Activated CD4-positive, alpha-beta T cell treated with anti-CD3 and anti-CD28 coated beads, Interleukin-2, amount 50 U/mL, for 4 hours (primary cell): ENCODE data around the gene CTU1.

Experiments used
- DNase-seq, 2 experiments: peaks; one replicate each; pipeline ENCODE4 v3.0.0-alpha.2; 2020

Gene CTU1

DNA sequence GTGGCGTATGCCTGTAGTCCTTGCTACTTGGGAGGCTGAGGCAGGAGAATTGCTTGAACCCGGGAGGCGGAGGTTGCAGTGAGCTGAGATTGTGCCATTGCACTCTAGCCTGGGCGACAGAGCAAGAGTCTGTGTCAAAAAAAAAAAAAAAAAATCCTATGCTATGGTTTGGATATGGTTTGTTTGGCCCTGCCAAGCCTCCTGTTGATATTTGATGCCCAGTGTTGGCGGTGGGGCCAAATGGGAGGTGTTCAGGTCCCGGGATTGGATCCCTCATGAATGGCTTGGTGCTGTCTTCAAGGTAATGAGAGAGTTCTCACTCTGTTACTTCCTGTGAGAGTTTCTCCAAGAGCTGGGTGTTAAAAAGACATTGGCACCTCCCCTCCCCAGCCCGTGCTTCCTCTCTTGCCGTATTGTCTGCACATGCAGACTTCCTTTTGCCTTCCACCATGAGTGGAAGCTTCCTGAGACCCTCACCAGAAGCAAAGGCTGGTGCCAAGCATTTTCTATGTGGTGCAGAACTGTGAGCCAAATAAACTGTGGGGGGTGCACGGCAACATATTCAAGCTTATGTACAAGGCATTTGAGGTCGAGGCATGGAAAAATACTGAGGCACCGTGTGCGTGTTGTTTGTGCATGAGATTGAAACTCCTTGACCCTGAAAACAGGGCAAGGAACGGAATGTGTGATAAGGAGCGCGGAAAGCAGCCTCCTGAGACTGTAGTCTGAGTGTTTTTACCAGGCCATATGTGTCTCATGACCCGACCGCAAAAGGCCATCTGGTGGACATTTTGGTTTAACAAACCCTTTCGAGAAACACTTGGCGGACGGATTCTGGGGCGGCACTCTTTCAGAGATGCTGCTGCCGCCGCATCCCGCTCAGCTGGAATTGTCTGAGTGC is 23.8 kb upstream of the CTU1 start:
- no peak for DNase-seq

DNA sequence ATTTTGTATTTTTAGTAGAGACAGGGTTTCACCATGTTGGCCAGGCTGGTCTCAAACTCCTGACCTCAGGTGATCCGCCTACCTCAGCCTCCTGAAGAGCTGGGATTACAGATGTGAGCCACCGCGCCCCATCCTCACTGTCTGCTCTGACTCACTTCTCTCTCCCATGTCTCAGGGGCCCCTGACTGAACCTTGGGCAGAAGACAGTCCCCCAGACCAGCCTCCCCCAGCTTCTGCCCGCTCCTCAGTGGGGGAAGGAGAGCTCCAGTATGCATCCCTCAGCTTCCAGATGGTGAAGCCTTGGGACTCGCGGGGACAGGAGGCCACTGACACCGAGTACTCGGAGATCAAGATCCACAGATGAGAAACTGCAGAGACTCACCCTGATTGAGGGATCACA is 21.5 kb upstream of the CTU1 start:
- DNase-seq = no peak

DNA sequence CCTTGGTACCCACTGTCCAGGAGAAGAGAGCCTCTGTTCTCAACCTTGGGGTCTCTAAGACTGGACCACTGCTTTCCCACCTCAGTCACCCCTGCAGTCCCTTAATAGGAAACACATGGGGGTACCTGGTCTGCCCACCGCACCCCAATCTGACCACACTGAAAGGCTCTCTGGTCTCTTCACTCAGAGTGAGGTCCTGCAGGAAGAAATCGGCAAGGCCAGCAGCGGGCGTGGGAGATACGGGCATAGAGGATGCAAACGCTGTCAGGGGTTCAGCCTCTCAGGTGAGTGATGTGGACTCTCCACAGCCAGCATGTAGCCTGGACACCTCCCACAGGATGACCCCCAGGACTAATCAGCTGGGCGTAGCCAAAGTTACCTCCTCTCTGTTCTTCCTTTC is 20.0 kb upstream of the CTU1 start:
- no peak for DNase-seq

DNA sequence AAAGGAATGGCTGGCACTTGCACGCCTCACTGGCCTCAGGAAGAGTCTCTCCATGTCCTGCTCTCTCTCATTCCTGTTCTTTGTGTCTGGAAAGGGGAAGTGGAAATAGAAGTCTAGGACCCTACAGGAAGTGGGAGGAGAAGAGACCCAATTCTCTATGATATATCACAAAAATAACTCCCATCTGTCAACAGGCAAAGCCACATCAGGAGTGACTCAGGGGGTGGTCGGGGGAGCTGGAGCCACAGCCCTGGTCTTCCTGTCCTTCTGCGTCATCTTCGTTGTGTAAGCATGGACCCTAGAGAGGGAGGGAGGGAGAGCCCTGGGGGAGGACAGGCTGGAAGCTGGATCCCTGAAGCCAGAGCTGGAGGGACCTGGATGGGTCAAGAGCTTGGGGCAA is 19.5 kb upstream of the CTU1 start:
- DNase-seq = no peak

DNA sequence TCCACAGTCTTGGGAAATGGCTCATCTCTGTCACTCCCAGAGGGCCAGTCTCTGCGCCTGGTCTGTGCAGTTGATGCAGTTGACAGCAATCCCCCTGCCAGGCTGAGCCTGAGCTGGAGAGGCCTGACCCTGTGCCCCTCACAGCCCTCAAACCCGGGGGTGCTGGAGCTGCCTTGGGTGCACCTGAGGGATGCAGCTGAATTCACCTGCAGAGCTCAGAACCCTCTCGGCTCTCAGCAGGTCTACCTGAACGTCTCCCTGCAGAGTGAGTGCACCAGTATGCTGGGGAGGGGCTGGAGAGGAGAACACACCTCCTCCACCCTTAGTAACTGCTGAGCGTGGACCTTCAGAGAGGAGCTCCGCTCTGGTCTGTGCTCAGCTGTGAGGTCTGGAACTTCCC is 18.8 kb upstream of the CTU1 start:
- no peak for DNase-seq

DNA sequence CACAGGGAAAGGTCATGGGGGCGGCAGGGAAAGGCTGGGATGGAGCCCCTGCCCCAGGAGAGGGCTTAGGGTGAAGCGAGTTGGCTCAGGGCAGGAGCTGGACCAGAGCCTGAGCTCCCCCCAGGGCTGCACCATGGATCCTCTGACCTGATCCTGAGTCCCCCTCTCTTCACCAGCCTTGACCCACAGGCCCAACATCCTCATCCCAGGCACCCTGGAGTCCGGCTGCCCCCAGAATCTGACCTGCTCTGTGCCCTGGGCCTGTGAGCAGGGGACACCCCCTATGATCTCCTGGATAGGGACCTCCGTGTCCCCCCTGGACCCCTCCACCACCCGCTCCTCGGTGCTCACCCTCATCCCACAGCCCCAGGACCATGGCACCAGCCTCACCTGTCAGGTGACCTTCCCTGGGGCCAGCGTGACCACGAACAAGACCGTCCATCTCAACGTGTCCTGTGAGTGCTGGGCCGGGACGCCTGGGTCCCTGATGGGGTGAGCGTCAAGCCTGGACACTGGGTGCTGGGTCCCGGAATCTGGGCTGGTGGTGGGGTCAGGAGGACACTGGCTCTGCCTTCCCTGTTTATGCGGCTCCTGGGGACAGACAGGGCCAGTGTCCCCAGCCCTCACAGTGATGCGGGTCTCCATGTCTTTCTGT is 17.3 kb upstream of the CTU1 start:
- no peak for DNase-seq

DNA sequence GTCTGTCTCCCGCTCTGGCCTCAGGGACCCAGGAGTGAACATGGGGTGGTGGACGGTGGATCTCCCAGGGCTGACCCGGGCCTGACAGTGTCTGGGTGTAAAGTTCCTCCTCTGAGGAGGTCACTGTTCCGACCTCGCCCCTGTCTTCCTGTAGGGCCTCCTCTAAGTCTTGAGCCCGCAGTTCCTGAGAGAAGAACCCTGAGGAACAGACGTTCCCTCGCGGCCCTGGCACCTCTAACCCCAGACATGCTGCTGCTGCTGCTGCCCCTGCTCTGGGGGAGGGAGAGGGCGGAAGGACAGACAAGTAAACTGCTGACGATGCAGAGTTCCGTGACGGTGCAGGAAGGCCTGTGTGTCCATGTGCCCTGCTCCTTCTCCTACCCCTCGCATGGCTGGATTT is 16.5 kb upstream of the CTU1 start, which contains the start of gene SIGLEC9:
Gene SIGLEC9 (plus strand): TSS at position 178 of the 400 bp plus-strand sequence. CDS start 69 bp downstream, at position 247.
- no peak for DNase-seq

DNA sequence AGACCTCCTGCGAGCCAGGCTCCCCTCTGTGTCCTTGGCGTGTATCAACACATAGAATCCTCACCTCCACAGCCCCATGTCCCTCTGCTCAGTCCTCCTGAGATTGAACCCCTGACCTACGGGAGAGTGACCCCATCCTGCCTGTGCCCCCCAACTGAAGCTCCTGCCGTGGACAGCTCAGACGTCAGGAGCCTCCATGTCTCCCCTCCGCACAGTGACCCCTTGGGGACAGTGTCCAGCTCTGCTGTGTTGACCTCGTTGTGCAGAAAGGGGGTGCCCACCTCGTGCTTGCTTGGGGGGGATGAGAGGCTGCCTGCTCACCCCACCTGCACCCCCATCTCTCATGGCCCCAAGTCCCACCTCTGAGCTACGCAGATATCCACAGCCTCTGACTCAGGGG is 16.0 kb upstream of the CTU1 start:
- DNase-seq = no peak

DNA sequence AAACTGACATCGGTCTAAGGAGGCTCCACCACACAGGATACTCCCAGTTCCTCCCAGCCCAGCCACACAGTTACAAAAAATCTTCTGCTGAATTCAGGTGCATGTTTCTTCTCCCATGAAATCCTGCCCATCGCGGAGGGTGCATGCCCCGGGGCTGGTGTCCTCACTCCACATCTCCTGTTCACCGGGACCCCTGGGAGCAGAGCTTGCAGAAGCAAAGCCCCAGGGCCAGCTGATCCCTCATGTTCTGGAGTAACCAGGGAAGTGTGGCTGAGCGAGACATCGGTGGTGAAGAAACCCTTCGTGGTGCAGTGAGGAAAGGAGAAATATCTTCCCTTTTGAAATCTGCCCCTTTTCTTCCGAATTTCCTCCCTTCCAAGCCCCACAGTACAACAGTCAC is 15.6 kb upstream of the CTU1 start:
- DNase-seq = no peak

DNA sequence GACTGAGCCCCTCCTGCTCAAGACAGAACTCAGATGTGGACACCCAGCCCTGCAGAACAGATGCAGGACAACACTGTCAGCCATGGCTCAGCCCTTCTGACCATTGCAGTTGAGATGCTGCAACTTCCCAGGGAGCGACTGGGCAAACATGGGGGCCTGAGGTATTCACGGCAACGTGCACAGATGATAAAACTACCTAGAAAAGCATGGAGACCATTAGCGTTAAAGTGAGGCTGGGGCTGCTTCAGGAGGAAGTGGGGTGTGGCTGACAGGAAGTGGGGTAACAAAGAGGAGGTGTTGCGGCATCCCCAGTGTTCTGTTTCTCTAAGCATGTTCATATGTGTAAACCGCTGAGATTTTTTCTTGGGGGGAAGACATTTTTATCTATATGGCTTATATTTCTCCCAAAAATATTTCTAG is 15.2 kb upstream of the CTU1 start:
- DNase-seq = peak in 1 of 2 experiments; percentile 22

DNA sequence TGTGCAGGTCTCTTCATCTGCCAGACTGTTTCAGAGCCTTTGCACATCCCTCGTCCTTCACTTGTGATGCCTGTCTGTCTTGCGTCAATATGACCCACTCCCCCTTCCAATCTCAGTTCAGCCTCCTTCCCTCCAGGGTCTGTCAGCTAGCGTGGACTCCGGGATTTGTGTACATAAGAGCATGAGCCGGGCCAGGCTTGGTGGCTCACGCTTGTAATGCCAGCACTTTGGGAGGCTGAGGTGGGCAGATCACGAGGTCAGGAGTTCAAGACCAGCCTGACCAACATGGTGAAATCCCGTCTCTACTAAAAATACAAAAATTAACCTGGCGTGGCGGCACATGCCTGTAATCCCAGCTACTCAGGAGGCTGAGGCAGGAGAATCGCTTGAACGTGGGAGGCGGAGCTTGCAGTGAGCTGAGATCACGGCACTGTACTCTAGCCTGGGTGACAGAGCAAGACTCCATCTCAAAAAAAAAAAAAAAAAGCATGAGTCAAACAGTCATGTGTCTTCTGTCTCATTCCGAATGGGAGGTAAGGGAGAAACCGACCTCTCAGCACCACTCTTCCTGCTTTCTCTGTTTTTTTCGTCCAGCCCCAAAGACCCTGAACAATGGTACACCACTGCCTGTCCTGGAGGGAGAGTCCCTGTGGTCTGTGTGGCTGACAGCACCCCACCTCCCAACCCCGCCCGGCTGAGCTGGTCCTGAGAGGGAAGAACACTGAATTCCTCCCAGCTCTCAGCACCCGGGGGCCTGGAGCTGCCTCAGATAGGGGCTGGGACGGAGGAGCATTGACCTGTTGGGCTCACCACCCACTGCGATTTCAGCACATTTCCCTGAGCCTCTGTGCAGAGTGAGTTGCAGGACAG is 14.1 kb upstream of the CTU1 start:
- no peak for DNase-seq

DNA sequence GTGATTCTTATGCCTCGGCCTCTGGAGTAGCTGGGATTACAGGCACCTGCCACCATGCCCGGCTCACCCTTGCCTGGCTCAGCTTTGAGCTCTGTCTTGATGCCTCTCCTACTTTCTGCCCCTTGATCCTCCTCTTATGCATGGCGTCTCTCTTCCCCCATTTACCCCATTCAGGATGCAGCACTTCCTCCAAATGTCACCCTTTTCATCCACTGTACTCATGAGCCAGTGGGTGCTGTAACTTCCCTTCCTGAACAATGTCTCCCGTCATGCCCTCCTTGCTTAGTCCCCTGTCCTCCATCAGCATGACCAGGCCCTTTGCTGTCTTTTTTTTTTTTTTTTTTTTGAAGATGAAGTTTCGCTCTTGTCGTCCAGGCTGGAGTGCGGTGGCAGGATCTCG is 13.0 kb upstream of the CTU1 start:
- no peak for DNase-seq

DNA sequence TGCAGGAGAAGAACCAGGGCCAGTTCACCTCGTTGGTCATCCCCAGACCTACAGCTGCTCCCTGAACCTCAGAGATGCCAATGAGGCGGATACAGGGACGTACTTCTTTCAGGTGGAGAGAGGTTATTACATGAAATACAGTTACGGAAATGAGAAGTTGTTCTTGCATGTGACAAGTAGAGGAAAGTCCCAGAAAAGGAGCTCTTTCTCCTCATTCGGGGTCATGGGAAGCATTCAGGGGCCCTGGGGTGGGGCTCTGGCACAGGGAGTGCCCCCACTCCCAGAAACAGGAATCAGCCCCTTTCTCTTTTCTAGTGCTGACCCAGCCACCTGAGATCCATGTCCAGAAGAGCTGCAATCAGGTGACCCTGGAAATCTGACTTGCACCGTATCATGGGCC is 12.0 kb upstream of the CTU1 start:
- no peak for DNase-seq

DNA sequence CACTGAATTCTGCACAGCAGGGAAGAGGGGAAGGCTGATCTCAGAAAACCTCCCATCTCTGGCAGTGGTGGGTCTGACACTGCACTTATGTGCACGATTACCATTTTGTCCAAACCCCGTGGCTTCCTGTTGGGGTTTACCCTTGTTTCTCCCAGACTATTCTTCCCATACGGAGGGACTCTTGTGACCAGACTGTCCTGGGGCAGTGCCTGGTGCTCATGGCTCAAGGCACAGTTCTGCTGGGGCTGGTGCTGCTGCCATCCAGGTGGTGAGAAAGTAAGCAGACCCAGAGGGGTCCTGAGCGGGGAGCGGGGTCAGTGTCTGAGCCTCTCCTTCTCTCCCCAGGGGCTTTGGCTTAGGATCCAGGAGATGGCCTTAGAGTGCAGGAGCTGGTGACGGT is 11.4 kb upstream of the CTU1 start:
- DNase-seq = no peak

DNA sequence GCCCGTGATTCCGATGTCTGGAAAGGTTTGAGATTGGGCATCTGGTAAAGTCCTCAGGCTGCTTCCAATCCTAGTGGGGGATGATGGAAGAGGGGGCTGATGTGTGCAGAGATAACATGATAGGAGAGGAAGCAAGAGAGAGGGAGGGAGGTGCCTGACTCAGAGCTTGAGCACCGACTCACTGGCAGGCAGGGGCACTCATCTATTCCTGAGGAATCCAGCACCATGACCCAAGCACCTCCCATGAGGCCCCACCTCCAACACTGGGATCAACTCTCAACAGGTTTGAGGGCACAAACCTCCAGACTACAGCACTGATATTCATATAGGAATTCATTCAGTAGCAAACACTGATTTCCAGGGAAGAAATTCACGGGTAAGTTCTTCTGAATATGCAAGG is 10.9 kb upstream of the CTU1 start:
- DNase-seq = no peak

DNA sequence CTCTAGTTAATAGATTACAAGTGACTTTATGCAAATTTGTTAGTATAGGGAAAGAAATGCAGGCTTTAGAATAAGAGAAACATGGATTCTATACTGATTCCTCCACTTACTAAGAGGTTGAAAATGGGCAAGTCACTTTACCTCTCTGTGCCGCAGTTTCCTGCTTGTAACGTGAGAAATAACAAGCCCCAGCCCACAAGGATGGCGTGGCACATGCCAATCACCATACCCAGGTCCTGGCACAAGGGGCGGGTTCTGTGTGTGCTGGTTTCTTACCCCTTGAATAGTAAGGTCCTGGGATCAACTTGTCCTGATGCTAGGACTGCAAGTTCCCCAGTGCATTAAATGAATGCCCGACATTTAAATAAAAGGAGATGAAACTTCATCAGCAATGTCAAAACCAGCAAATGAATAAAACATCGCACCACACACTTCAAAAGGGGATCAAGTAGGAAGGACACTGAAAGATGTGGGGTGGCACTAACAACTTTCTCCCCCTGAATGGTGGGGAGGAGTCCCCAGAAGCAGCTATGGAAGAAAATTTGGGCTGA is 8.6 kb upstream of the CTU1 start:
- DNase-seq = no peak

DNA sequence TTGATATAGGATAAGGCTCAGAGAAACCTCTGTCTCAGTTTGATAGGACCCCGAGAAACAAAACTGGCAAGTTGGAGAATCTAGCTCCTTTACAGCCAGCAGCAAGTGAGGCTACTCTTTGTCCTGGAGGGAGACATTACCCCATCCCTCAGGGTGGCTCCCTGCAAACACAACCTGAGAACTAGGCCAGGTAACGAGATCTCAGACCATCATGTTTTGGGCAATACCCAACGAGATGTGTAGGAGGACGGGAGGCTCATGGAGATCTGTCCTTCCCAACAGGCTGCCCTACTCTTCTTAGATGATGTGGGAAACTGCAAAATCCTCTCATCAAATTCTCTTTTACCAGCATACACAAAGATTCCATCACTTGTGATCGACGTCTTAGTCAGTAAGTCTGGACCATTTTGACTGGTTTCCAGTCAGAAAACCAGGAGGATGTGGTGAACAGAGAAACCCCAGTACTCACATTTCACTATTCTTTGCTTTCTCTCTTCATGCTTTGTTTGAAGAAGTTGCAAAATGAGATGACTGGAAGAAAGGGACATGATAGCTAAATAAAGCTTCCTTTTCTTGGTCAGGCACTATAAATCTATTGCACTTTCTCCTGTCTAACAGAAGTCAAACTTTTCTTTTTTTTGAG is 6.0 kb upstream of the CTU1 start:
- no peak for DNase-seq

DNA sequence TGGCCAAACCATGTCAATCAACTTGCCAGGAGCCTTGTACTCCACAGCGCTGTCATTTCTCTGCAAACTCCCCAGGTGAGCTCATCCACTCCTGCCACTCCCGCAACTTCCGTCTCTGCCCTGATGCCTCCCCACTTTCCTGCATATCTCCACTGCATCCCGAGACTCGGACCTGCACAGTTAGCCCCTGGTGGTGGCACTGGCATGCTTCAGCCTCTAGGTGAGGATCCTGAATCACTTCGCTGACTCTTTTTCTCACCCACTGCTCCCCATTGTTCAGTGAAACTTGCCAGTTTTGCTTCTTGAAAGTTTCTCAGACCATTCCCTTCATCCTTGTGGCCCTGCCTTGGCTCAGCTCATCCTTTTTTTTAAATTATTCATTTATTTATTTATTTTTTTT is 3.4 kb upstream of the CTU1 start:
- no peak for DNase-seq

DNA sequence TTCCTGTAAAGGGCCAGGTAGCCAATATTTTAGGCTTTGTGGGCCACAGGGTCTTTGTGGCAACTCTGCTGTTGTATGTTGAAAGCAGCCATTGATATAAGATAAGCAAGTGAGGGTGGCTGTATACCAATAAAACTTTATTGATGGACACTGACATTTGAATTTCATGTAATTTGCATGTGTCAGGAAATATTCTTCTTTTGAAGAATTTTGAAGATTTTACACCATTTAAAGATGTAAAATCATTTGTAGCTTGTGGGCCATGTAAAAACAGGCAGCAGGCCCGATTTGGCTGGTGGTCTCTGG is 2.4 kb upstream of the CTU1 start:
- no peak for DNase-seq

DNA sequence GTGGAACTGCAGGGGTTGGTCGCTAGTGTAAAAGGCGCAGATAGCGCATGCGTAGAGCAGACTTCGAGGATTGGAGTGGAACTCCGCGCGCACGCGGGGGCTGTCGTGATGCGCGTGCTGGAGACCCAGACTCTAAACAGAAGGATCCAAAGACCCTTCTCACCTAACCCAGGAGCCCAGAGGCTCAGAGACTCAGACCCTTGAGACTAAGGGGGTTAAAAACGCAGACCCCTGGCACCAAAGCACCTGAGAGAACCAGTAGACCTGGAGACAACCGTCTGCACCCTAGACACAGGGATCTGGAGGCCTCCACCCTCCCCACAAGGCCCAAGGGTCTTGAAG is 567 bp upstream of the CTU1 start:
- DNase-seq = no peak

DNA sequence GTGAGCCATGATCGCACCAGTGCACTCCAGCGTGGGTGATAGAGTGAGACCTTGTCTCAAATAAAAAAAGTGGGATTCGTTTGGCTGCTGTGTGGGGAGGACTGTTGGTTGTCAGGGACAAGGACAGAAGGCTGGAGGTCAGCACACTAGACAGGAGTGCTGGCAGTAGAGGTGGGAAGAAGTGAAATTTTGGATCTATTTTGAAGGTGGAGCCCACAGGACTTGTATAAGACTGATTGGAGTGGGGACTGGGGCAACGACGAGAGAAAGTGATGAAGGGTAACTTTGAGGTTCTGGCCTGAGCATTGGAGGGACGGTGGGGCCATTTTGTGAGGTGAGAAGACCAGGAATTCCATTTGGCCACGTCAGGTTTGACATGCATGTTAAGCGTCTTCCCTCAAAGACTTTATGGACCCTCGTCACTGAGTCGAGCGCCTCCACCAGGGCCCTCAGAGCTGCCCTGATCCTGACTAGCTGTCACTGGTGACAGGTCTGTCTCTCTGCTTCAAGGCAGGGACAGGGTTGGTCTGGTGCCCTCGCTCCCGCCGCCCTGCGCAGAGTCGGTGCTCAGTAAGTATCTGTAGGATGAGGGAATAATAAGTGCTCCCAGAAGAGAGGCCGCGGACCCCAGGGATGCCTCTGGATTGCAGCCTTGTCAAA is 673 bp downstream of the CTU1 start:
- DNase-seq = peak in 1 of 2 experiments; percentile 30

DNA sequence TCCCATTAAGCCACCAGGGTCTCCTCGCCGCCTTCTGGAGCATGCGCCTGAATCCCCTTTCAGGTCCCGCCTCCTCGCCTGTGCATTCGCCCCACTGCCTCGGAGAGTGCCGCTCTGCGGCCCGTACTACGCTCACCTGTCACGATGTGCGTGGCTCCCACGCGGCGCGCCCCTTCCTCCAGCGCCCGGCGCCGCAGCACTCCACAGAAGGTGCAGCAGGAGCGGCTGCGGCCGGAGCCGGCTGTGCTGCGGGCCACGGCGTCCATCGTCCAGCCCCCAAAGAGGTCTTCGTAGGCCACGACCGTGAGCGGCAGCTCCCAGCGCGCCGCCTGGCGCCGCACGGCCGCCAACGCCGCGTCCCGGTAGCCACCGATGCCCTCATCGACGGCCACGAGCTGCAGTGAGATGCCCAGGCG is 4.3 kb downstream of the CTU1 start:
- DNase-seq = no peak
